ENCODE results near the gene EPB41L4B.

- TF ChIP-seq CTCF (conservative IDR thresholded peaks at IDR 0.05; ENCODE audit: low read length): no peak
- no peak for TF ChIP-seq EZH2phosphoT487 (IDR thresholded peaks at IDR 0.05; ENCODE audit: borderline replicate concordance)
These were observed 43.4 kb downstream of the EPB41L4B start for GRCh38 chr9:109277451-109277850.
